HG03064 (cell line): Measurements from ENCODE around the gene ZNF606.
A peak's percentile ranks its signal among the peaks of the same experiment; 100 is the strongest.

Source experiments
- ATAC-seq: cut with Tn5 transposase; IDR thresholded peaks from one replicate; pipeline ENCODE4 v1.9.1; 2021; ENCODE audit warnings: low read depth; ENCODE audit not compliant: unreplicated experiment

ZNF606 gene

DNA sequence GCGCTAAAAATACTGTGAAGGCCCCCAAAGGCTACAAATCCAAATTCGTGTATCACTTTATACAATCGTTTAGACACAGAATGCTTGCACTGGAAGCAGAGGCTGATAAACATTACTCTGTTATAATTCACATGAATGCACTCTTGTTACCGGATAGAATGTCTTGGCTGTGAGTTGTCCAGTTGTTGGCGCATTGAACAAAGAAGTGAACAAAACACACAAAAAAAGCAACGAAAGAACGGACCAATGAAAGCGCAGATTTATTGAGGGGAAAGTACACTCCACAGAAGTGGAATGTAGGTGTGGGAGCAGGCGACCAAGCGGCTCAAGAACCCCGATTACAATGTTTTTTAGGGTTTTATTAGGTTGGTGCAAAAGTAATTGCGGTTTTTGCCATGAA is 66.9 kb downstream of the ZNF606 start:
- ATAC-seq: no peak

GRCh38 chr19:57934820-57935665 is 67.6 kb downstream of the ZNF606 start, which contains the start of gene ZNF418:
Gene ZNF418 (minus strand): TSS chr19:57935402. CDS start chr19:57933822, 1,580 bp downstream.
- peak; percentile 79 for ATAC-seq

DNA sequence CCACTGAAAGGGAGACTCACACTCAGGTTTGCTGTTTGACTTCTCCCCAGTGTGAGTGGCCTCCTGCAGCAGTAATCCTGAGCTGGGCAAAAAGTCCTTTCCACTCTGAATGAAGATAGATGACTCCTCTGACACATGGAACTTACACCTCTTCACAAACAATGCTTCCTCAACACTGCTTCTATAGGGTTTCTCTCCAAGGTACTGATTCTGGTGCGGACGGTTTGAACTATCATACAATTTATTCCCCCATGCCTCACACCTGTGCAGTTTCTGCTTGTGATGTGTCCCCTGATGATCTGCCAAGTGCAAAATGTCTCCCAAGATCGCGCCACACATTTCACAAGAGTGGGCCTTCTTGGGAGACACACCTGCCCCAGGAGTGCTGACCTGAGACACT is 75.0 kb downstream of the ZNF606 start:
- ATAC-seq: no peak
